Amygdala (tissue), 56 donors: Measurements from ENCODE around the gene RUNX2.

Experiments
- DNase-seq, 56 donors: peaks; one replicate each; lab custom pipeline; 2025; lab: John Stamatoyannopoulos, UW

RUNX2 gene

DNA sequence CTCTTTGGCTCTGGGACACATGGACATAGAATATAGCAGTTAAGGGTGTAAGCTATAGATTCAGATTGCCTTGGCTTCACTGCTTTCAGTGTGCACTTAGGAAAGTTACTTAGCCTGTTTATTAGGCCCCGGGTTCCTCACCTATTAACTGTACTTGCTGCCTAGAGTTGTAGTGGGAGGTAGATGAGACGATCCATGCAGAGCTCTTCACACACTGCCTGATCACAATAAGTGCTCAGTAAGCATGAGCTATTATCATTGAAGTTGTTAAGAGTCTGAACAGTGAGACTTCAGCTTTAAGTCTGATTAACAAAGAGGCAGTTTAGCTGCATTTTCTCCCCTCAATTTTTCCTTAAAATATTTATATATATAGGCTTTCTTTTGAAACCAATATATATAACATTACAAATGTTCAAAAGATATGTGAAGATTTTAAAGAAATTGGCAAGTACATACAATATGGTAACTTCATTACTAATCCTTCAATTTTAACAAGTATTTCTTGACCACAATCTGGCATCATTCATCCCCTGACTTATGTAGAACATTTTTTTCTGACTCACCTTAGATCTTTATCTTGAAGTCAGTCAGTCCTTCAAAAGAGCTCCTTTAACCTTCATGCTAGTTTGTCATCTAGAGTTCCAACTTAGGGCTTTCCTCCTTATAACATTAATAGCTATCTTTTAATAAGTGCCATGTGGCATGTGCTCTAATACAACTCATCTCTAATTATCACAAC lies 70.1 kb downstream of the RUNX2 start:
- DNase-seq = no peak

DNA sequence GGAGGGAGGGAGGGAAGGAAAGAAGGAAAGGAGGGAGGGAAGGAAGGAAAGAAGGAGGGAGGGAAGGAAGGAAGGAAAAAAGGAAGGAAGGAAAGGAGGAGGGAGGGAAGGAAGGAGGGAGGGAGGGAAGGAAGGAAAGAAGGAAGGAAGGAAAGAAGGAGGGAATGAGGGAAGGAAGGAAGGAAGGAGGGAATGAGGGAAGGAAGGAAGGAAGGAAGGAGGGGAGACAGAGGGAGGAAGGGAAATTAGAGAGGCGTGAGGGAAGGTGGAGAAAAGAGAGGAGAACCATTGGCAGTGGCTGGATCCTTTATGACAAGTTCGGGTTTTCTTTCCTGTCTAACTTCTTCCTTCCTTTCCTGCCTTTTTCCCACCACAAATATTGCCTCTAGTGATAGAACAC lies 71.9 kb downstream of the RUNX2 start:
- no peak for DNase-seq

DNA sequence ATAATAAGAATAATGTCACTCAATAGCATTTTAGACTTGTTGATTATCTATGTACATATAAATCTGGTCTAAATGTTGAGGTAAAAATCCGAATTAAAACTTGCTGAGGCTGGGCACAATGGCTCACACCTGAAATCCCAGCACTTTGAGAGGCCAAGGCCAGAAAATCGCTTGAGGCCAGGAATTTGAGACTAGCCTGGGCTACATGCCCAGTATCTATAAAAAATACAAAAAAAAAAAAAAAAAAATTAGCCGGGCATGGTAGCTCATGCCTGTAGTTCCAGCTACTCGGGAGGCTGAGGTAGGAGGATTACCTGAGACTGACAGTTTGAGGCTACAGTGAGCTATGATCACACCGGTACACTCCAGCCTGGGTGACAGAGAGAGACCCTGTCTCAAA lies 83.8 kb downstream of the RUNX2 start:
- DNase-seq = no peak

DNA sequence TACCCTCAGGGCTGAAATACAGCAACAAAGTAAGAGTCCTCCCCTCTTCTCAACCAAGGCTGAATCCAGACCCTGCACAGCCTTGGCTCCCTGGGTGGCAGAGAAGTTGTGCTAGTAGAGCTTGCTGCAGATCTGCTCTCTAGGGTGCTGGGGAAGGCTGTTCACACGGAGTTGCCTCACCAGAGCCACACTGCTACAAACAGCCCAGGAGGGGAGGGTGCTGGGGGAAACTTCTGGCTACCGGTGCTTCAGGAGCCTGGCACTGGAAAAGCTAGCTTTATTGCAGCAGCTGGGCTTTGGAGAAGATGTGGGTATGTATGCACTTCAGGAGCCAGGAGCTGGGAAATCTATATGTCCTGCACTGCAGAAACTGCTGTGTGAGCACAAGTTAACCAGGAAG lies 87.2 kb downstream of the RUNX2 start:
- no peak for DNase-seq

DNA sequence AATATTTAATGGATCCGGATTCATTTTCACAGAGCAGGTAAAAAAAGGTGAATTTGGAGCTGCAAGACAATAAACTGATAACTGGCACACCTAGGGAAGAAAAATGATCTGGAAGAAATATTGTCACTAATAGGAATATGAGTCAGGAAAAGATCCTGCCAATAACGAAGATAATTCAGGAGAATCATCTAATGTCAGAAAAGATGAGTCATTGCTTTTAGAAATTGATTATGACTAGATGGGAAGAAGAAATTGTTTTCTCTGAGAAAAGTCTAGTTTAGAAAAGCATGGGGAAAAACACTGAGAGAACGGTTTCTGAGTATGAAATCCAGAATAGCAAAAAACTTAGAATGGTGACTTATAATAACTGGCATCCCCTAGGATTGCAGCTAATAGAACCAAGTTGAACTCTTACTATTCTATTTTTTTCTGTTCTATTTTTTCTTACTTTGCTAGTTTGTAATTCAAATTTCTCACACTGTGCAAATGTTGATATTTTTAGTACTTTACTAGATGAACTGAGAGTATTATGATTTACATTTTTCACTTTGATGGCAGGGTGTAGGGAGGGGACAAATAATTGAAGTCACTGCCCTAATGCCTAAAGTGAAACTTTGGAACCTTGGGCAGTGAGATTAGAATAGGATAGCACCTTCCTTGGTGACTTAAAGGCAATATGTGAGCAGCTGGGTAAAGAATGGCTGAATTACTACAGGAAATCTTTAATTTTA lies 87.8 kb downstream of the RUNX2 start:
- DNase-seq = no peak

DNA sequence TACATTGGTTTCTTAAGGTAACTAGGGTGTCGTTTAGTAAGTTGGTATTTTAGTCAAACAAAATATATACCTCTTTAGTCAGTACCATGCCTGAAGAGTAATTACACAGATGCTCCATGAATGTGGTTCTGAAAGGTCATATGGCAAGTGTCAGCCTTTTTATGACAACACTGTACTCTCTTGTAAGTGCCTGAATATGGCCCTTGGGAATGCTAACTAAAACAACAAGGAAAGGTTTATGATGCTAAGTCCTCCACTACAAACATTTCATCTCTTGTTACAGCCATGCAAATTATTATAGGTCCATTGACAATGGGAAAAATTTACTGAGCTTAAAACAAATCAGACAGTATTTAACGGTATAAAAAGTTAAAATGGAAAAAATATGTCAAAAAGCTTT lies 88.6 kb downstream of the RUNX2 start:
- no peak for DNase-seq

DNA sequence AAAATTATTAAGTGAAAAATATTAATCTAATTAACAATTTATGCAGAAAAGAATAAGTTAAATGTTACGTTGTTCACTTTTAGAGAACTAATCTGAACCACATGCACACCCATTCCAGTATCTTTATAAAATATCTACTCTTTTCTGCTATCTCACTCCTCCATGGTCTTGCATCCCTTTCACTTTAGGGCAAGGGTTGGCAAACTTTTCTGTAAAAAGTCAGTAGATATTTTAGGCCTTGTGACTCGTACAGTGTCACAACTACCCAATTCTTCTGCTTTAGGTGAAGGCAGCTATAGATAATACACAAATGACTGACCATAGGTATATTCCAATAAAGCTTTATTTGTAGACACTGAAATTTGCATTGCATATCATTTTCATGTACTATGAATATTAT lies 89.3 kb downstream of the RUNX2 start:
- no peak for DNase-seq

DNA sequence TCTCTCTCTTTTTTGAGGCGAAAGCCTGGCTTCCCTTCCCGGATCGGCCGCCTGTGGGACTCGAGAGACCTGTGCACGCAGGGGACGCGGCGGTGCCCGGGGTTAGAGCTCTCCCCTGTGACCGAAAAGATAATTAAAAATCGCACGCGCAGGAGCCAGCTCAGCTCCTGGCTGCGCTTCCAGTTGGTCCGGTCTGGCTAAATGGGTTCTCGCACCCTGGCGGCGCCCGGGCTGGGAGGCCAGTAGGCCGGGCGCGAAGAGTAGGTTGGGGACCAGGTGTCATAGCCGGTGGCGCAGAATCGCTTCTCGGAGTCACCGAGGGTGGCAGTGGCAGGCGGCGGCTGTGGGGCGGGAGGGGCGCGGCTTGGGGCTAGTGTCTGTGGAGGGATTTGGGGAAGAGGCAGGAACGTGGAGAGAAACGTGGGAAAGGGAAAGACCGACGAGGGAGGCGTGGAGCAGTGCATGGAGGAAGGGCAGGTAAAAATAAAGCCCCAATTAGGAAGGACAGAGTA lies 91.5 kb downstream of the RUNX2 start:
- peak in 19 of 56 donors; percentile 2 to 59 (median 30) for DNase-seq

DNA sequence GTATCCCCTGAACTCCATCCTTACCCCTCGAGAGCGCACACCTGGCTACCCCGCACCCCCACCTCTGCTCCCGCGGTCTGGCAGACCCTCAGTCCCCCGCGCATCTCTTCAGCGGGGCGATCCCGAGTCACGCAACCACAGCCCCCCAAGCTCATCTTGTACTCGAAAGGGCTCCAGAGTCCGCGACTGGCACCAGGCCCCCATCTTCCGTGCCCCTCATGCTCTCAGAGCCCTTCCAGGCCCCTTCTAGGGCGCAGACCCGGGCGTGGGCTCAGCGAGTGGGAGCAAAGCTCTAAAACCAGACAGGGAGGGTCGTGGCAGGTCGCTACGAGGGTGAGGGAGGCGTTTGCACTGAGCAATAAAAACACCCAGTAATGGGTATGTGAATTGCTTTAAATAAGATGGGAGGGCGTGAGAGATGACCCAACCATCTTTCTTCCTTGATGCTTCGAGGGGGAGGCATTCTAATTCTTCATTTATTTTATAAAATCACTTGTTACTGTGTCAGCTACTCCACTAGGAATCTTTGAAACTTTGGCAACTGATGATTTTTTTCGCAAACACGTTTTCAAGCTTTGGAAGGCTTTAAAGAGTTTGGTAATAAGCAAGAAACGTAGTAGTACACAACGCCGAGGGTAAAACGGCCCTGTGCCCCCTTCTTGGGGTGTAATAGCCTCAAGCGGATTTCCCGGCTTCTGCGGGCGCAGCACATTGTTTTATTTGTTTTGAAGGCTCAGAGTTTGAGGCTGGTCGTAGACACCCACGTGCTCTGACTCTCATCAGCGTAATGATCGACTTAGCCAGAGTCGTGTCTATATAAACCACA lies 92.2 kb downstream of the RUNX2 start:
- peak in 3 of 56 donors; percentile 2 to 5 (median 5) for DNase-seq

DNA sequence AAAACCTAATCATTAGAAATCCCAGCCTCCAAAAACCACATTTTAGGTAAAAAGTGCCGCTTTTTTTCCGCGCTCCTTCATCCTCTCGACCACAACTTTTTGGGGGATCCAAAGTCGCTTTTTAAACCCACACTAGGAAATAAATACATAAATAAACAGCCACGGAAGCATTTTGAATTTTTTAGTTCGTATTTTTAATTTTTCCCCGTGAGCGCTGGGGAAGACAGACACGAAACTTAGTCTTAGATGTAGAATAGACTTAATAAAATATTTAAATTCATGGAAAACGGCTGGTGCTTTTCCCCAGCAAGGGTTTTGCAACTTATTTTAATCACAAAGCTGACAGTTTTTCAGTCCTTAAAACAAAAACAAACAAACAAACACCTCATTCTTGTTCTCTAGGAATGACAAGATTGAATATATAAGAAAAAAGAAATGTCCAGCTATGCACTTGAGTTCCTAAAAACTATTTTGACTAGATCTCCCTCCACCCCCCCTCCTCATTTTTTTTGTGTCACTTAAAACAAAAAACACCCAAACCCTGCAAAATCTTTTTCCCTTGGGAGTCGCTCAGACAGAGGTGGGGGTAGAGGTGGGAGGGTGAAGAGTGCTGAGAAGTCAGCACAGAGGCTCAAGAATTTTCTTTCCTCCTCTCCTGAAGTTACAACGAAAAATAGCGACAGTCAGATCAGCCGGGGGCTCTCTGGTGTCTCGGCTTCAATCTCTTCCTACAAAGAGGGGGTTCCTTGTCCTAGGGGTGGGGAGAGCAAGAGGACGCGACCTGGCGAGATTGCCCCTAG lies 93.0 kb downstream of the RUNX2 start:
- no peak for DNase-seq

DNA sequence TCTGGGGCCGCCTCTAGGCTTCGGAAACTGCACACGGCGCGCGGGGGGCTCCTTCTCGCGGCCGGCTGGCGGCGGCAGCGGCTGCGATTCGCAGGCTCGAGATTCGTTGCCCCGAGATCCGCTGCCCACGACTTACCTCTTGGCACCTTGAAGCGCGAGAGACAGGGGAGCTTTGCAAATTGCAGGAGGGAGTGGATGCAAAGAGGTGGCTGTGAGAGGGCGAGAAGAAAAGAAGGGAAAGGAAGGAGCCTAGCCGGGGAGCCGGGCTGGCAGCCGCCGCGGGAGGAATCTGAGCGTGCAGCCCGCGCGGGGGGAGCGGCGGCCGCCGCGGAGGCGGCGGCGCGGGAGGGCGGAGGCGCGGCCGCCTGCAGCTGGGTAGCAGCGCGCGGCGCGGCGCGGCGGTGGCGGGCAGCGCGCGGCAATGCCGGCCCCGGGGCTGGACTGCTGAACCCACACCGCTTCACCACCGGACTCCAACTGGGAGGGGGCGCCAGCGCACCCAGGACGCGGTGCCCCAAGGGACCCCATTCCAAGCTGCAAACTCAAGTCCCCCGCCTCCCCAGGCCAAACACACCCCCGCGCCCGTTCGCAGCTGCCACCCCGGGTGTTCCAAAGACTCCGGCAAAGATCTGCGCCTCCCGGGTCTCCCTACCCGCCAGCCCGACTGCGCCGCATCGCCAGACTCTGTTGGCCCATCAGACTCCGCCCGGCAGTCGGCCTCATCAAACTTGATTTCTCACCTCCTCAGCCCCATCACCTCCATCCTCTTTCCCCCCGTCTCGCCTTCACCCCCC lies 93.8 kb downstream of the RUNX2 start:
- DNase-seq = peak in 35 of 56 donors; percentile 16 to 78 (median 40)

DNA sequence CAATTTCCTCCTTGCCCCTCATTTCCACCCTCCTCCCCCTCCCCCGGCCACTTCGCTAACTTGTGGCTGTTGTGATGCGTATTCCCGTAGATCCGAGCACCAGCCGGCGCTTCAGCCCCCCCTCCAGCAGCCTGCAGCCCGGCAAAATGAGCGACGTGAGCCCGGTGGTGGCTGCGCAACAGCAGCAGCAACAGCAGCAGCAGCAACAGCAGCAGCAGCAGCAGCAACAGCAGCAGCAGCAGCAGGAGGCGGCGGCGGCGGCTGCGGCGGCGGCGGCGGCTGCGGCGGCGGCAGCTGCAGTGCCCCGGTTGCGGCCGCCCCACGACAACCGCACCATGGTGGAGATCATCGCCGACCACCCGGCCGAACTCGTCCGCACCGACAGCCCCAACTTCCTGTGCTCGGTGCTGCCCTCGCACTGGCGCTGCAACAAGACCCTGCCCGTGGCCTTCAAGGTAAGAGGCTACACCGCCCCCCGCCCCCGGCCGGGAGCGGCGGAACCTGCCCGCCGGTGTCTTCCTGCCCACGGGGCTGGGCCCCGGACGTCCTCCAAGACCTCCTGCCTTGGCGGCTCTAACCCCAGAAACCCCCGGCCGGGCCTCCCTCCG lies 94.5 kb downstream of the RUNX2 start:
- peak in 10 of 56 donors; percentile 13 to 52 (median 33) for DNase-seq

DNA sequence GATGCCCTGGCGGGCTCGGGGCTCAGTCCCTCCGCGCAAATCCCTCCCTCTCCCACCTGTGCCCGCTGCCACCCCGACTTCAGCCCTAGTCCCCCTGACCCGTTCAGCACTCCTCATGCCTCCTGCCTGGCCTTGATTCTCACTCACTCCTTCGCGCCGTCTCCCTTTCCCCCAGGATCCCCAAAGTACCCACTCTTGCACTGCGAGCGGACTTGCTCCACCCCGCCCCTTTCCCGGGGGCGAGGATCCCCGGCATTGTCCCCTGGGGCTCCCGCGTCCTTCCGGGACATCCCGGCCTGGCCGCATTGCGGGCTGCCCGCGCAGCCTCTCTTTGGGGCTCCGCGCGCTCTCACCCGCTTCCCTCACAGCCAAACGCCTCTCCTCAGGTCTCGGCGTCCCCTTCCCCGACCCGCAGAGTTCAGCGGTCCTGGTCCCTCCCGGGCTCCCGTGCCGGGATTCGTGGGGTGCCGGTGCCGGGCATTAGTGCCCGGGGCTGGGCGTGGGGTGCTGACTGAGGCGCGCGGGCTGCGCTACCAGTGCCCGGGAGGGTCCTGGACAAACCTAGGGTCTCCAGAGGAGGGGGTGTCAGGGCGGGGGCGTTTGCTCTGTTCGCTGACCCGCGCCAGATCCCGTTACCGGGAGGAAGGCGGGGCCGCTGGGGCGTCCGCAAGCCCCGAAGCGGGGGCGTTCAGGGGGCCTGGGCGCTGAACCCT lies 95.1 kb downstream of the RUNX2 start:
- peak in 9 of 56 donors; percentile 7 to 38 (median 24) for DNase-seq

DNA sequence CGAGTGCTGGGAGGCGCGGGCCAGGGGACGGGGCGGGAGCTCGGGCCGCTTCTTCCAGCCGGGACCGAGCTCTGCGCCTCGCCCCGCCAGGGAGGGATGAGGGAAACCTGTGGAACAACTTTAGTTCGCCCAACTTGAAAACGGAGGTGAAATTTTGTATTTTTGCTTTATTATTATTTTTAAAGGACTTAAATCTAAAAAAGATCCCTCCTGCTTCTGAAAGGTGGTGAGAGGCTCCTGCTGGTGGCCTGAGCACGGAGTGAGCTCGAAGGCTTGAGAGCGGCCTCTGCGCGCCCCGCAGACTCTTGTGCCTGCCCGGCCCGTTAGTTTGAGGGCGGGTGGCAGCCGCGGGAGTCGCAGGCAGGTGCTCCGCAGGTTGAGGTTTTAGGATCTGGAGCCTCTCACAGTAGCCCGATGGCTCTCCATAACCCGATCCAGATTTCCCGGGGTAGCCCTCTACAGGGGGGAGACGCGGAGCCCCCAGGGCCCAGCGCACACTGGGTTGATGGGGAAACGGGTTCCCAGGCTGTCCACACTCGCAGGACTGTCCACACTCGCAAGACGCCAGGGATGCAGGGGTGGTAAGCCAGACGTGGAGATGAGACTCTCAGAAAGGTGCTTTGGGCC lies 95.8 kb downstream of the RUNX2 start:
- peak in 2 of 56 donors; percentile 8 to 23 for DNase-seq

DNA sequence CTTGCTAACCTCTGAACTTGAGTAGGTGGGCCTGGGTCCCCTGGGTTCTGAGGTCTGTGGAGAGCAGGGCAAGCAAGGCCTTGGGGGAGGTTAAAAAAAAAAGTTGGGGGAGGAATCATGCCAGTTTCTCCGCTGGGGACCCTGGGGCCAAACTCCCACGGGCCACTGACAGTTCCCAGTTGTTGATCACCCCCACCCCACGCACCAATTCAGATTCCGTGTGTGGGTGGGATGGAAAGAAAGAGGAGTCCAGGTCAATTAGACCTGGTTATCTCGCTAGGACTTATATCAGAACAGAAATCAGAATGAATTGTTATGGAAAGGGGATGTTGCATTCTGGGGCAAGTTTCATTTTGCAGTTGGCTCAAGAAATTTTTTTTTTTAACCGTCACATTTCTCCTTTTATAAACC lies 96.3 kb downstream of the RUNX2 start:
- DNase-seq = peak in 1 of 56 donors; percentile 21

DNA sequence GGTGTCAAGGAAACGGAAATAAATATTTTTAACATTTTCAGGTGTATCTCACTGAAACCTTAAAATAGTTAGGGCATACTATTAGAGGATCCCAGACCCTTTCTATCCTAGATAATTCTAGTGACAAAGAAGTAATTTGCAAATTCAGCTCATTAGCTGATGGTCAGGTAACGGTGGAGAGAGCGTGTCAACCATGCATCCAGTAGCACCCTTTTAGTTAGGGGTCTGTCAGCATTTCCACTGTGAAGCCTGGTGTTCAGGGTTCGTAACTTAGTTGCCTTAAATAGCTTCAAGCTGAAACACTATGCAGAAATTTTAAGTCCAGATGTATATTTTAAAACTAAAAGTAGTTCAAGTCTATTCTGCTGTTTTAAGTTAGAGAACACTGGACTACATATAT lies 98.1 kb downstream of the RUNX2 start:
- no peak for DNase-seq

DNA sequence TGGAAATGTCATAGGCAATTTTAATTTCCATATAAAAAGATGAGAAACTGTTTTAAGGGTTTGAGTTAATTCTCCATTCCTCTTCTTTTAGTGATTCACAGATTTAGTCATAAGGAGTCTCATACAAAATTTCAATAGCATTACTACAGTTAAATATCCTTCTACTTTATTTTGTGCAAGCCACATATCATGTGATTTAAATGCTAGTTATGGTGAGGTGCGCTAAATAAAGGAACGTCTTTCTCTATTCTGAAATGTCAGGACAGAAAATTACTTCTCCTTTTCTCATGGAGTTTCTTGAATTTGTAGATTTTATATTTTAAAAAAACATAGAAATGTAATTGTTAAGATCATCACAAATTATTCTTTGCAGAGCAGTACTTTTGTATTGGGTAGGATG lies 99.6 kb downstream of the RUNX2 start:
- DNase-seq = no peak

DNA sequence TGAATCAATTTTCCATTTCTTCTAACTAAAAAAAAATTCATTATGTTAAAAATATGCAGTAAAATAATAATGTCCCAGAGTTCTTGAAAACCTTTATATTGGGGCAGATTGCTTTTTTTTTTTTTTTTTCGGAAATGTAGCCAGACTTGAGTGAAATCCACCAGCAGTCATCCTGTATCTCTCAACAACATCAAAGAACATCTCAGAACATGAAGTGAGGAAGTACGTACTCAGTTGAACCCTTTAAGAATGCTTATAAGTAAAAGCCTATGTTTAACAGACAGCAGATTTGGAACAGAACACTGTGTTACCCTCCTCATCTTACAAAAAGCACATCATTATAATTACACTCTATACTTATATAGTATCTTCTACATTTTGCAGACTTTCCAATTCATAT lies 100.6 kb downstream of the RUNX2 start:
- no peak for DNase-seq
